K562 (cell line): ENCODE results near the gene TRABD2B. TPM values are rescaled to one million over a fixed set of nuclear protein-coding genes. Genes with fewer than 3 reads are reported as not detected.

ENCODE experiments used
- ATAC-seq: fragments of 200-7000 bp; cut with Tn5 transposase; 3 replicates; pipeline ENCODE4 v1.9.1; 2020; ENCODE audit warnings: moderate library complexity
- BruUV-seq: library from RNA; stranded (reverse); fragments of 400-500 nt; replicated peaks from 2 replicates; lab custom pipeline; 2021; lab: Mats Ljungman, UMichigan
- CTCF ChIA-PET: fragments of 300-600 bp; formaldehyde crosslinking; extraction: SDS; loops from one replicate; lab custom pipeline; 2021; ENCODE audit warnings: low intra/inter-chr PET ratio; lab: Yijun Ruan, JAX
- POLR2A ChIA-PET: fragments of 300-600, 350-650 bp; sonication (Branson Sonifier 250); formaldehyde crosslinking; extraction: SDS; loops from one replicate; lab custom pipeline; 2021; ENCODE audit warnings: antibody characterized with exemption, inconsistent platforms; lab: Yijun Ruan, JAX
- DNase-seq, 4 experiments: peaks; one replicate each; pipeline versions ENCODE4 v3.0.0 to v3.0.0-alpha.2; 2011 to 2018; ENCODE audit warnings: low spot score in 3 of 4, mixed read lengths in 3 of 4; ENCODE audit errors: extremely low read depth in 1 of 4
- FAIRE-seq: peaks from 2 replicates; lab custom pipeline; 2011; peaks lifted over from hg19 to GRCh38; lab: Jason Lieb, UNC
- H2AFZ ChIP-seq: 2 replicates; pipeline ENCODE4 v1.6.0; 2011; ENCODE audit warnings: low read depth, low read length, control low read depth, inconsistent platforms
- H3K27ac ChIP-seq: fragments of 200-600 bp; 3 replicates; pipeline ENCODE4 v1.8.0; 2011; ENCODE audit warnings: low read depth, mild to moderate bottlenecking, control low read depth, inconsistent platforms, low read length, moderate library complexity, mixed read lengths; ENCODE audit errors: extremely low read depth
- H3K27me3 ChIP-seq, 2 experiments: fragments of 300-600 bp in 1 of 2; 2 replicates in 1 of 2; 3 replicates in 1 of 2; pipeline versions ENCODE4 v1.6.0 to v1.8.0; 2011; ENCODE audit warnings: inconsistent platforms in 2 of 2, low read length in 2 of 2, mild to moderate bottlenecking in 1 of 2, mixed read lengths in 1 of 2, moderate library complexity in 1 of 2; ENCODE audit not compliant: control insufficient read depth in 2 of 2, insufficient read depth in 2 of 2
- H3K36me3 ChIP-seq: fragments of 300-600 bp; 3 replicates; pipeline ENCODE4 v1.8.0; 2011; ENCODE audit warnings: mild to moderate bottlenecking, low read length, inconsistent platforms; ENCODE audit not compliant: control insufficient read depth, insufficient read depth
- H3K4me1 ChIP-seq, 2 experiments: fragments of 200-600 bp in 1 of 2; replicated peaks in 1 of 2; 2 replicates in 1 of 2; 3 replicates in 1 of 2; pipeline versions ENCODE4 v1.5.1 to v1.8.0; 2011; ENCODE audit warnings: inconsistent platforms in 2 of 2, low read length in 2 of 2, mild to moderate bottlenecking in 1 of 2, mixed read lengths in 1 of 2, moderate library complexity in 1 of 2; ENCODE audit not compliant: control insufficient read depth in 2 of 2, insufficient read depth in 2 of 2
- H3K4me2 ChIP-seq: 2 replicates; pipeline ENCODE4 v1.6.1; 2011; ENCODE audit warnings: low read length, control low read depth, inconsistent platforms, mixed read lengths; ENCODE audit not compliant: insufficient read depth
- H3K4me3 ChIP-seq: fragments of 200-600 bp; sonication (generic), shearing (Covaris generic); 2 replicates; pipeline ENCODE4 v1.5.1; 2016; ENCODE audit warnings: control low read depth, inconsistent platforms
- H3K79me2 ChIP-seq: fragments of 200-600 bp; 3 replicates; pipeline ENCODE4 v1.8.0; 2011; ENCODE audit warnings: low read length, inconsistent platforms; ENCODE audit not compliant: control insufficient read depth, insufficient read depth
- H3K9ac ChIP-seq, 2 experiments: 2 replicates each; pipeline versions ENCODE4 v1.6.0 to v1.6.1; 2011; ENCODE audit warnings: low read depth in 2 of 2, low read length in 2 of 2, control low read depth in 1 of 2, inconsistent platforms in 1 of 2, mild to moderate bottlenecking in 1 of 2, mixed read lengths in 1 of 2; ENCODE audit not compliant: insufficient read depth in 1 of 2
- H3K9me1 ChIP-seq: one replicate; pipeline ENCODE4 v1.6.0; 2011; ENCODE audit warnings: inconsistent platforms, mild to moderate bottlenecking, low read length, moderate library complexity; ENCODE audit not compliant: control insufficient read depth, insufficient read depth
- H3K9me3 ChIP-seq: replicated peaks from 2 replicates; pipeline ENCODE4 v1.5.1; 2011; ENCODE audit warnings: low read depth, low read length, inconsistent platforms; ENCODE audit not compliant: control insufficient read depth, insufficient read depth
- H4K20me1 ChIP-seq: replicated peaks from 2 replicates; pipeline ENCODE4 v1.6.1; 2011; ENCODE audit warnings: low read length, inconsistent platforms, mixed read lengths; ENCODE audit not compliant: control insufficient read depth, insufficient read depth
- DDX20 ChIP-seq: fragments of 450-650 bp; IDR thresholded peaks from 2 replicates; pipeline ENCODE4 v1.6.1; 2016; ENCODE audit warnings: missing genetic modification characterization, low read depth, mild to moderate bottlenecking, missing compliant biosample characterization, moderate library complexity
- ETS2 ChIP-seq: IDR thresholded peaks from 2 replicates; pipeline ENCODE4 v1.6.1; 2016; ENCODE audit warnings: borderline replicate concordance, missing genetic modification characterization, mild to moderate bottlenecking, moderate library complexity, missing compliant biosample characterization; ENCODE audit not compliant: poor library complexity, severe bottlenecking
- MCM5 ChIP-seq: fragments of 450-650 bp; IDR thresholded peaks from 2 replicates; pipeline ENCODE4 v1.6.1; 2016; ENCODE audit warnings: low read depth
- MTA2 ChIP-seq: fragments of 450-650 bp; IDR thresholded peaks from 2 replicates; pipeline ENCODE4 v1.6.1; 2016; ENCODE audit warnings: low read depth
- SRSF9 ChIP-seq: fragments of 200-400 bp; formaldehyde crosslinking; IDR thresholded peaks from 2 replicates; pipeline ENCODE4 v1.6.1; 2017; ENCODE audit warnings: low read depth, low read length, borderline replicate concordance
- ZNF217 ChIP-seq: sonication (generic); formaldehyde crosslinking; IDR thresholded peaks from 2 replicates; pipeline ENCODE4 v1.8.0; 2022; ENCODE audit warnings: mild to moderate bottlenecking, missing genetic modification reagents
- WGBS: fragments of 100-300 bp; shearing (Covaris generic); methylation state at CpG from one replicate; pipeline ENCODE4 v1.1.6; 2016; ENCODE audit warnings: low coverage, mixed read lengths; ENCODE audit not compliant: insufficient coverage; ENCODE audit errors: missing lambda C conversion rate; 5-methylcytosine and 5-hydroxymethylcytosine counted together
- in situ Hi-C: fragments of 300-500 bp; cut with MboI; formaldehyde crosslinking; loops from 4 replicates; pipeline ENCODE4 v1.15.0; 2018; ENCODE audit warnings: inconsistent platforms, mixed read lengths
- intact Hi-C: fragments of 100-400 bp; cut with micrococcal nuclease; formaldehyde crosslinking; loops from 2 replicates; pipeline ENCODE4 v1.14.2; 2022
- polyA plus RNA-seq, 8 experiments: library from polyadenylated mRNA; depleted of rRNA in 4 of 8; stranded (reverse) in 5 of 8; unstranded in 3 of 8; fragments of >200 nt; fragmentation: Nextera tagmentation in 2 of 8; fragmentation: Illumina TruSeq in 1 of 8; extraction: Ambion mirVana in 2 of 8; extraction: Trizol in 1 of 8; gene quantifications; 2 replicates each; pipeline versions ENCODE4 v1.2.1 to v1.2.3, GENCODE V29; 2011 to 2014; ENCODE audit warnings: inconsistent platforms in 1 of 8, missing spikeins in 1 of 8
- total RNA-seq, 7 experiments: library from RNA; depleted of rRNA in 6 of 7; stranded (reverse); fragments of >200 nt in 6 of 7; fragmentation: Illumina TruSeq in 2 of 7; extraction: Trizol in 2 of 7; gene quantifications; 2 replicates each; pipeline versions ENCODE4 v1.2.1 to v1.2.3, GENCODE V29; 2011 to 2021; ENCODE audit warnings: low replicate concordance in 1 of 7
- TF ChIP-seq, protein P1 (sequence below), 2 experiments: fragments of 450-650 bp; IDR thresholded peaks; 2 replicates each; pipeline ENCODE4 v1.6.1; 2016; ENCODE audit warnings: mild to moderate bottlenecking in 2 of 2, borderline replicate concordance in 1 of 2, low read depth in 1 of 2, moderate library complexity in 1 of 2
- TF ChIP-seq, protein P2 (sequence below): sonication (generic); formaldehyde crosslinking; IDR thresholded peaks from 2 replicates; pipeline ENCODE4 v1.8.1; 2022; ENCODE audit warnings: missing genetic modification reagents
- TF ChIP-seq, protein P3 (sequence below): fragments of 450-650 bp; formaldehyde crosslinking; IDR thresholded peaks from 2 replicates; pipeline ENCODE4 v1.4.0; 2022; ENCODE audit warnings: missing genetic modification characterization
- TF ChIP-seq, protein P4 (sequence below), 2 experiments: fragments of 450-650 bp; conservative IDR thresholded peaks; 2 replicates each; pipeline ENCODE4 v1.6.1; 2017; ENCODE audit warnings: mild to moderate bottlenecking in 2 of 2, moderate library complexity in 2 of 2

TRABD2B gene
- total and polyA plus RNA-seq, 9 of the 15 experiments (the other 6 are each of a cell fraction or from before 2014, with no cell fraction given): not detected

DNA sequence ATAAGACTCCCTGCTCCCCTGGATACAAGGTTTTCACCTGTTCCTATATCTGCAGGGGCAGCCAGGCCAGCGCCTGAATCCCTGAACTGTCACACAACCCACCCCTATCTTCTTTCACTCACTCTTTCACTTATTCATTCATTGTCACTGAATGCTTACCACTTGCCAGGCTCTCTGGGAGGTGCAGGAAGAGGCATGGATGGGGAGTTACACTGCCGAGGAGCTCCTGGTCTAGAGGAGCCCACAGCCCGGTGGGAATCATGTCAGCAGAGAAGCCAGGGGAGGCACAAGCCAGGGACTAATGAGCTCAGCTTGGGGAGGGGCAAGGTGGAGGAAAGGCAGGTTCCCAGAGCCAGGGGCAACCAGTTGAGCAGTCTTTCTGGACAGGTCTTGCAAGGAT is 155.8 kb downstream of the TRABD2B start:
- no peaks in the 10 kb centered on the region for H3K9me3 ChIP-seq
- no peak overlapping the region for H3K27ac ChIP-seq
- peaks cover 4 to 25% of the 10 kb centered on the region in 2 experiments; a peak in 3 of 5 replicates for H3K27me3 ChIP-seq
- no peak overlapping the region for H3K4me3 ChIP-seq
- no peaks in the 10 kb centered on the region for H3K9me1 ChIP-seq
- BruUV-seq: no TSS peak
- no peaks in the 10 kb centered on the region for H3K36me3 ChIP-seq
- H2AFZ ChIP-seq: no peak overlapping the region
- DNase-seq: no peak
- H3K79me2 ChIP-seq: no peaks in the 10 kb centered on the region
- POLR2A ChIA-PET: interaction anchor here (1.1 kb wide), 1 partner anchor 10 kb away, joined by 4 read pairs; no protein-coding TSS in a partner anchor
- FAIRE-seq: no peak
- H4K20me1 ChIP-seq: no peaks in the 10 kb centered on the region
- CTCF ChIA-PET: no interaction called here
- H3K4me2 ChIP-seq: no peak overlapping the region
- 0% methylated on average over 3 of the region's 3 CpGs for WGBS
- intact Hi-C loops: no loop called here
- no peaks in the 10 kb centered on the region for H3K4me1 ChIP-seq
- no peak for ATAC-seq
- in situ Hi-C loops: no loop called here
- H3K9ac ChIP-seq: no peak overlapping the region
- TF ChIP-seq, protein P1, sequence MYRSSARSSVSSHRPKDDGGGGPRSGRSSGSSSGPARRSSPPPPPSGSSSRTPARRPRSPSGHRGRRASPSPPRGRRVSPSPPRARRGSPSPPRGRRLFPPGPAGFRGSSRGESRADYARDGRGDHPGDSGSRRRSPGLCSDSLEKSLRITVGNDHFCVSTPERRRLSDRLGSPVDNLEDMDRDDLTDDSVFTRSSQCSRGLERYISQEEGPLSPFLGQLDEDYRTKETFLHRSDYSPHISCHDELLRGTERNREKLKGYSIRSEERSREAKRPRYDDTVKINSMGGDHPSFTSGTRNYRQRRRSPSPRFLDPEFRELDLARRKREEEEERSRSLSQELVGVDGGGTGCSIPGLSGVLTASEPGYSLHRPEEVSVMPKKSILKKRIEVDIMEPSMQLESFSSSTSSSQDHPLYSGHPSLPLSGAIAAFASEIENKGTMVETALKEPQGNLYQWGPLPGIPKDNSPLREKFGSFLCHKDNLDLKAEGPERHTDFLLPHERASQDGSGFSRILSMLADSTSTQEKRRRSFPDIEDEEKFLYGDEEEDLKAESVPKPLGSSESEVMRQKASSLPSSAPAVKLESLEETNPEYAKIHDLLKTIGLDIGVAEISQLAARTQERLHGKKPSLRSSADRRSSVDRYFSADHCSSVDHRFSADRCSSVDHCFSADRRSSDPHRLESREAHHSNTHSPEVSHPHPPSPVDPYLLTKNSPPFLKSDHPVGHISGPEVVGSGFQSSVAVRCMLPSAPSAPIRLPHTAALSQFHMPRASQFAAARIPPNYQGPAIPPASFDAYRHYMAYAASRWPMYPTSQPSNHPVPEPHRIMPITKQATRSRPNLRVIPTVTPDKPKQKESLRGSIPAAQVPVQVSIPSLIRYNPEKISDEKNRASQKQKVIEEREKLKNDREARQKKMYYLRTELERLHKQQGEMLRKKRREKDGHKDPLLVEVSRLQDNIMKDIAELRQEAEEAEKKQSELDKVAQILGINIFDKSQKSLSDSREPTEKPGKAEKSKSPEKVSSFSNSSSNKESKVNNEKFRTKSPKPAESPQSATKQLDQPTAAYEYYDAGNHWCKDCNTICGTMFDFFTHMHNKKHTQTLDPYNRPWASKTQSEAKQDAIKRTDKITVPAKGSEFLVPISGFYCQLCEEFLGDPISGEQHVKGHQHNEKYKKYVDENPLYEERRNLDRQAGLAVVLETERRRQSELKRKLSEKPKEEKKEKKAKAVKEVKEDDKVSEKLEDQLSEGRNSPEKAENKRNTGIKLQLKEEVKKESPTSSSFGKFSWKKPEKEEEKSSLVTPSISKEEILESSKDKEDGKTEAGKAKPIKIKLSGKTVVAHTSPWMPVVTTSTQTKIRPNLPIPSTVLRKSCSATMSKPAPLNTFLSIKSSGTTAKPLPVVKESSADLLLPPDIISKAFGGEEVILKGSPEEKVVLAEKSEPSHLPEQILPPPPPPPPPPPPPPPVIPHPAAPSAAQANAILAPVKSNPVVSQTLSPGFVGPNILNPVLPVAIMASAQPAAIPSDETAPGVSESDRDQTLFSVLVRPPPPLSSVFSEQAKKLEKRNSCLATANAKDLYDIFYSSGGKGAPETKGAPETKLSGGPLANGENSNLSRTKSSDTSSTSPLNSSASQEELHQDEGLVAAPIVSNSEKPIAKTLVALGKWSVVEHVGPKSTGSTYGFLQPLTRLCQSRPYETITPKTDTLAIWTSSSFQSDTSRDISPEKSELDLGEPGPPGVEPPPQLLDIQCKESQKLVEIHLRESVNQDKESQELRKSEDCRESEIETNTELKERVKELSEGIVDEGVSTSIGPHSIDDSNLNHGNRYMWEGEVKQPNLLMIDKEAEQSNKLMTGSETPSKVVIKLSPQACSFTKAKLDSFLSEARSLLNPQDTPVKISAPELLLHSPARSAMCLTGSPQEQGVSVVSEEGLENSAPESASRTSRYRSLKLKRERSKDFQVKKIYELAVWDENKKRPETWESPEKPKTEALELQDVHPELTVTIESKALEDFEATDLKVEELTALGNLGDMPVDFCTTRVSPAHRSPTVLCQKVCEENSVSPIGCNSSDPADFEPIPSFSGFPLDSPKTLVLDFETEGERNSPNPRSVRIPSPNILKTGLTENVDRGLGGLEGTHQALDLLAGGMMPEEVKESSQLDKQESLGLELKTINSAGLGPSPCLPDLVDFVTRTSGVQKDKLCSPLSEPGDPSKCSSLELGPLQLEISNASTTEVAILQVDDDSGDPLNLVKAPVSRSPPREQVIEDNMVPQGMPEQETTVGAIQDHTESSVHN (IDR thresholded peaks at IDR 0.05; ENCODE audit: borderline replicate concordance in 1 of 2, low read depth in 1 of 2): no peak
- TF ChIP-seq MTA2: no peak
- no peak for TF ChIP-seq SRSF9
- TF ChIP-seq MCM5: no peak
- TF ChIP-seq, protein P2, sequence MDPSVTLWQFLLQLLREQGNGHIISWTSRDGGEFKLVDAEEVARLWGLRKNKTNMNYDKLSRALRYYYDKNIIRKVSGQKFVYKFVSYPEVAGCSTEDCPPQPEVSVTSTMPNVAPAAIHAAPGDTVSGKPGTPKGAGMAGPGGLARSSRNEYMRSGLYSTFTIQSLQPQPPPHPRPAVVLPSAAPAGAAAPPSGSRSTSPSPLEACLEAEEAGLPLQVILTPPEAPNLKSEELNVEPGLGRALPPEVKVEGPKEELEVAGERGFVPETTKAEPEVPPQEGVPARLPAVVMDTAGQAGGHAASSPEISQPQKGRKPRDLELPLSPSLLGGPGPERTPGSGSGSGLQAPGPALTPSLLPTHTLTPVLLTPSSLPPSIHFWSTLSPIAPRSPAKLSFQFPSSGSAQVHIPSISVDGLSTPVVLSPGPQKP (CRISPR knock-in tag): no peak
- TF ChIP-seq, protein P3, sequence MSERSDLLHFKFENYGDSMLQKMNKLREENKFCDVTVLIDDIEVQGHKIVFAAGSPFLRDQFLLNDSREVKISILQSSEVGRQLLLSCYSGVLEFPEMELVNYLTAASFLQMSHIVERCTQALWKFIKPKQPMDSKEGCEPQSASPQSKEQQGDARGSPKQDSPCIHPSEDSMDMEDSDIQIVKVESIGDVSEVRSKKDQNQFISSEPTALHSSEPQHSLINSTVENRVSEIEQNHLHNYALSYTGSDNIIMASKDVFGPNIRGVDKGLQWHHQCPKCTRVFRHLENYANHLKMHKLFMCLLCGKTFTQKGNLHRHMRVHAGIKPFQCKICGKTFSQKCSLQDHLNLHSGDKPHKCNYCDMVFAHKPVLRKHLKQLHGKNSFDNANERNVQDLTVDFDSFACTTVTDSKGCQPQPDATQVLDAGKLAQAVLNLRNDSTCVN (CRISPR knock-in tag): no peak
- TF ChIP-seq ZNF217 (CRISPR knock-in tag): no peak
- TF ChIP-seq ETS2 (tag): no peak
- TF ChIP-seq DDX20 (tag): no peak
- TF ChIP-seq, protein P4, sequence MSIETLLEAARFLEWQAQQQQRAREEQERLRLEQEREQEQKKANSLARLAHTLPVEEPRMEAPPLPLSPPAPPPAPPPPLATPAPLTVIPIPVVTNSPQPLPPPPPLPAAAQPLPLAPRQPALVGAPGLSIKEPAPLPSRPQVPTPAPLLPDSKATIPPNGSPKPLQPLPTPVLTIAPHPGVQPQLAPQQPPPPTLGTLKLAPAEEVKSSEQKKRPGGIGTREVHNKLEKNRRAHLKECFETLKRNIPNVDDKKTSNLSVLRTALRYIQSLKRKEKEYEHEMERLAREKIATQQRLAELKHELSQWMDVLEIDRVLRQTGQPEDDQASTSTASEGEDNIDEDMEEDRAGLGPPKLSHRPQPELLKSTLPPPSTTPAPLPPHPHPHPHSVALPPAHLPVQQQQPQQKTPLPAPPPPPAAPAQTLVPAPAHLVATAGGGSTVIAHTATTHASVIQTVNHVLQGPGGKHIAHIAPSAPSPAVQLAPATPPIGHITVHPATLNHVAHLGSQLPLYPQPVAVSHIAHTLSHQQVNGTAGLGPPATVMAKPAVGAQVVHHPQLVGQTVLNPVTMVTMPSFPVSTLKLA (conservative IDR thresholded peaks at IDR 0.05): no peak
